Measurements from ENCODE around the gene PROCA1.
"Not testable (repeated sequence)": the region's sequence is repeated elsewhere in the genome, so short reads cannot be mapped to it uniquely, and the experiment has no call there.

- not testable (repeated sequence) for TF ChIP-seq CTCF, EZH2, EZH2phosphoT487 (IDR thresholded peaks at IDR 0.05)
These were observed 52.8 kb downstream of the PROCA1 start for GRCh38 chr17:28658766-28659496.
